ENCODE data around the gene GLIS1. TPM values are rescaled to one million over a fixed set of nuclear protein-coding genes. Genes with fewer than 3 reads are reported as not detected.

The GLIS1 gene
- total RNA-seq, 1 donor from 2014 or later = 17.4 TPM

DNA sequence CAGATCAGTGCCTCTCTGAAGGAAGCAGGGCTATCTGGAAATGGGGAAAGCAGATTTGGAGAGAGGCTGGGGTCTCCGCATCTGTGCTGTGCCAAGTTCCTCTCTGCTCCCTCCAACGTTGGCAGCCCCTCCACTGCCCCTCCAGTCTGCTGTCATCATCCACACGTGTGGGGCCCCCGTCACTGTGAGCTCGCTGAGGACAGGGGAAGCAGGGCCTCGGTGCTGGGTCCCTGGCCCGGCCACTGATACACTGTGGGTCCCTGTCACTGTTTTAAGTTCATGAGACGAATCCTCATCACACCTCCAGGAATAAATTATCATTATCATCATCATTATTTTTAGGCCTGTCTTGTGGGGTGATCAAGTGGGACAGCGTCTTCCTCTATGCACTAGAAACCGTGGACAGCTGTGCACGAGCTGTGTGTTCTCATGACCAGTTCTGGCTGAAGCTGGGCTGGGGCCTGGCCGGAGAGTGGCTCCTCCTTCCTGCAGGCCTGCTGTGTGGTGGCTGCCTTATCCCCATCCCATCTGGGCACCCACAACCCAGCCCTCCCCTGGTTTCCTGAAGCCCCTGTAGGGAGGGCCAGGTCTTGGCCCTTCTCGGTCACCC is 227.5 kb downstream of the GLIS1 start:
- peak overlapping the region; percentile 82 for H3K27ac Mint-ChIP-seq (ENCODE audit: unreplicated experiment)

GRCh38 chr1:53510215-53510614 is 228.7 kb downstream of the GLIS1 start:
- TF ChIP-seq CTCF (IDR thresholded peaks at IDR 0.05) = no peak
- Mint-ChIP-seq H3K27ac (ENCODE audit: unreplicated experiment) (no peak overlapping the region), H3K9me3 (ENCODE audit: low read depth) (no peaks in the 10 kb centered on the region), H3K4me3 (ENCODE audit: unreplicated experiment) (no peak overlapping the region), H3K36me3 (ENCODE audit: low read depth) (peaks cover 16% of the 10 kb centered on the region), H3K27me3 (ENCODE audit: low read depth) (no peaks in the 10 kb centered on the region), H3K4me1 (ENCODE audit: low read depth) (peaks cover 31% of the 10 kb centered on the region)
- DNase-seq (ENCODE audit: low spot score) = no peak

More for the DNA sequence above, 227.5 kb downstream of the GLIS1 start:
- no peak for DNase-seq (ENCODE audit: low spot score)
- Mint-ChIP-seq H3K4me1 (ENCODE audit: low read depth) (peaks cover 31% of the 10 kb centered on the region), H3K4me3 (ENCODE audit: unreplicated experiment) (no peak overlapping the region), H3K36me3 (ENCODE audit: low read depth) (peaks cover 16% of the 10 kb centered on the region), H3K27me3 (ENCODE audit: low read depth) (no peaks in the 10 kb centered on the region), H3K9me3 (ENCODE audit: low read depth) (no peaks in the 10 kb centered on the region)
- no peak for TF ChIP-seq CTCF (IDR thresholded peaks at IDR 0.05)

GRCh38 chr1:53509775-53510174 is 229.2 kb downstream of the GLIS1 start:
- Mint-ChIP-seq H3K36me3 (ENCODE audit: low read depth) (peaks cover 15% of the 10 kb centered on the region), H3K4me1 (ENCODE audit: low read depth) (peaks cover 31% of the 10 kb centered on the region), H3K27ac (ENCODE audit: unreplicated experiment) (no peak overlapping the region), H3K9me3 (ENCODE audit: low read depth) (no peaks in the 10 kb centered on the region), H3K27me3 (ENCODE audit: low read depth) (no peaks in the 10 kb centered on the region), H3K4me3 (ENCODE audit: unreplicated experiment) (no peak overlapping the region)
- no peak for TF ChIP-seq CTCF (IDR thresholded peaks at IDR 0.05)
- no peak for DNase-seq (ENCODE audit: low spot score)

GRCh38 chr1:53508991-53509666 is 229.8 kb downstream of the GLIS1 start:
- H3K27ac Mint-ChIP-seq (ENCODE audit: unreplicated experiment) = no peak overlapping the region
- TF ChIP-seq CTCF (IDR thresholded peaks at IDR 0.05) = no peak
- DNase-seq (ENCODE audit: low spot score) = no peak
- no peak overlapping the region for H3K4me3 Mint-ChIP-seq (ENCODE audit: unreplicated experiment)
- H3K36me3 Mint-ChIP-seq (ENCODE audit: low read depth) = peaks cover 9% of the 10 kb centered on the region
- no peaks in the 10 kb centered on the region for H3K9me3 Mint-ChIP-seq (ENCODE audit: low read depth)
- peaks cover 31% of the 10 kb centered on the region for H3K4me1 Mint-ChIP-seq (ENCODE audit: low read depth)
- no peaks in the 10 kb centered on the region for H3K27me3 Mint-ChIP-seq (ENCODE audit: low read depth)

DNA sequence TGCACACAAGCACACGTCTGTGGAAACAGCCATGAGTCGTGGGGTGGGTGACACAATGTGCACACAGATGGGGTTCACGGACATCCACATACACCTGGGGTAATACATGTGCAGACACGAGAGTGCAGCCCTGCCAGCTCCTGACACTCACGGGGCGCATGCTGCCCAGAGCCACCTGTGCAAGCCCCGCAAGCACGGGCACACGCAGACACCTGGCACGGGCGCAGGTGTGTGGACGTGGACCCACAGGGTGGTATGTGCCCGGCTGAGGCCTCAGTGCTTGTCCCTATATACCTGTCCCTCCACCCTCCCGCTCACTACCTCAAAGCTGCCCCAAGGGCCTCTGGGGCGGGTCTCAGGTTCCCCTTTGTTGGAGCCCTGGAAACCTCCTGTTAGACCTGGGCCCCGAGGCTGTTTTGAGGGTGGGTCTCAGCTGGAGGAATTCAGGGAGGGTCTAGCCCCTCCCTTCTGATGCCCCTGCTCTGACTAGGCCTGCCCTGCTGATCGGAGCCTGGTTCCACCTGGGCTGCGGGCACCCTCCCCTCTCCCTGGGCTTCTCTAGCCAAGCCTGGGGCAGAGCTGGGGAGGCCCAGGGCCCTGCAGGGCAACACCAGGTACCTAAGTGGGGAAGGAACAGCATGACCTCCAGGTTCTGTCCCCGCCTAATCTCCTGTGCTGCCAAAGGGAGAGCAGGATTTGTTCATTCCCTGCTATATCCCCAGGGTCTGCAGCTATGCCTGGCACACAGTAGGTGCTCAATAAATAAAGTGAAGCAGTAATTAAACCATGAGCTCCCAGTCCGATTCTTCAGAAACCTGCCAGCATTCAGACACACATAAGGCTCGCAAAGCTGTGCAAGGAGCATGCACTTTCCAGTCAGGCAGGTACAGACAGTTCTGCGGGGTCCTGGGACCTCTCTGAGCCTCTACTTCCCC is 230.6 kb downstream of the GLIS1 start:
- Mint-ChIP-seq H3K9me3 (ENCODE audit: low read depth) (no peaks in the 10 kb centered on the region), H3K36me3 (ENCODE audit: low read depth) (peaks cover 6% of the 10 kb centered on the region), H3K4me3 (ENCODE audit: unreplicated experiment) (no peak overlapping the region), H3K27me3 (ENCODE audit: low read depth) (no peaks in the 10 kb centered on the region), H3K4me1 (ENCODE audit: low read depth) (peaks cover 32% of the 10 kb centered on the region), H3K27ac (ENCODE audit: unreplicated experiment) (no peak overlapping the region)
- DNase-seq (ENCODE audit: low spot score) = no peak
- no peak for TF ChIP-seq CTCF (IDR thresholded peaks at IDR 0.05)
